CD8-positive, alpha-beta memory T cell (primary cell): Measurements from ENCODE around the gene EMC6. TPM values are rescaled to one million over a fixed set of nuclear protein-coding genes. Genes with fewer than 3 reads are reported as not detected.

ENCODE experiments used
- CTCF ChIA-PET: fragments of 350-600 bp; sonication (Branson Sonifier 250); formaldehyde crosslinking; loops from one replicate; lab custom pipeline; 2021; ENCODE audit warnings: antibody characterized with exemption; lab: Charles Lee
- POLR2A ChIA-PET: fragments of 350-600 bp; sonication (Branson Sonifier 250); formaldehyde crosslinking; loops from one replicate; lab custom pipeline; 2021; ENCODE audit warnings: antibody characterized with exemption; lab: Charles Lee
- DNase-seq, 5 donors: peaks; one replicate each; pipeline versions ENCODE4 v3.0.0 to v3.0.0-alpha.2; 2020 to 2022; ENCODE audit warnings: mixed read lengths in 1 of 5
- H3K27ac ChIP-seq: one replicate; pipeline ENCODE4 v1.7.0; 2013; ENCODE audit warnings: low read depth, mild to moderate bottlenecking, low read length, moderate library complexity
- H3K27me3 ChIP-seq: 2 replicates; pipeline ENCODE4 v1.7.0; 2013; ENCODE audit warnings: low read length, mild to moderate bottlenecking; ENCODE audit not compliant: insufficient read depth, poor library complexity, severe bottlenecking
- H3K36me3 ChIP-seq: 2 replicates; pipeline ENCODE4 v1.7.0; 2013; ENCODE audit warnings: mild to moderate bottlenecking, low read length, moderate library complexity; ENCODE audit not compliant: insufficient read depth
- H3K4me1 ChIP-seq: 2 replicates; pipeline ENCODE4 v1.7.0; 2013; ENCODE audit warnings: mild to moderate bottlenecking, low read length, moderate library complexity; ENCODE audit not compliant: insufficient read depth
- H3K4me3 ChIP-seq: 2 replicates; pipeline ENCODE4 v1.7.0; 2013; ENCODE audit warnings: mild to moderate bottlenecking, low read length
- H3K9me3 ChIP-seq: 2 replicates; pipeline ENCODE4 v1.7.0; 2013; ENCODE audit warnings: mild to moderate bottlenecking, low read length
- H3K27ac Mint-ChIP-seq, 8 donors: one replicate each; pipeline ENCODE4 v1.8.0; 2020 to 2021; ENCODE audit warnings: mixed read lengths in 8 of 8, mild to moderate bottlenecking in 6 of 8, inconsistent platforms in 3 of 8, moderate library complexity in 3 of 8
- H3K27me3 Mint-ChIP-seq, 2 donors: one replicate each; pipeline ENCODE4 v1.8.0; 2020 to 2021; ENCODE audit warnings: mixed read lengths in 2 of 2, mild to moderate bottlenecking in 1 of 2, moderate library complexity in 1 of 2
- H3K36me3 Mint-ChIP-seq, 3 donors: one replicate each; pipeline ENCODE4 v1.8.0; 2020 to 2021; ENCODE audit warnings: mixed read lengths in 3 of 3, inconsistent platforms in 1 of 3, mild to moderate bottlenecking in 1 of 3
- H3K4me1 Mint-ChIP-seq, 3 donors: one replicate each; pipeline ENCODE4 v1.8.0; 2020 to 2021; ENCODE audit warnings: mixed read lengths in 3 of 3, inconsistent platforms in 1 of 3, mild to moderate bottlenecking in 1 of 3
- H3K4me3 Mint-ChIP-seq, 7 donors: one replicate each; pipeline ENCODE4 v1.8.0; 2020 to 2021; ENCODE audit warnings: mixed read lengths in 7 of 7, mild to moderate bottlenecking in 6 of 7, moderate library complexity in 4 of 7, inconsistent platforms in 2 of 7
- H3K9me3 Mint-ChIP-seq, 5 donors: one replicate each; pipeline ENCODE4 v1.8.0; 2020 to 2022; ENCODE audit warnings: mixed read lengths in 5 of 5, mild to moderate bottlenecking in 3 of 5, moderate library complexity in 2 of 5, inconsistent platforms in 1 of 5
- polyA plus RNA-seq: library from polyadenylated mRNA; unstranded; fragments of 300-500 nt; fragmentation: Illumina TruSeq; gene quantifications from one replicate; pipeline ENCODE4 v1.2.3, GENCODE V29; 2021
- total RNA-seq, 2 experiments: library from RNA; stranded (reverse); gene quantifications; one replicate each; pipeline ENCODE4 v1.2.3, GENCODE V29; 2021

The EMC6 gene
- total RNA-seq (100 to 1,000 TPM in 1 of 2 experiments, 10 to 100 TPM in 1; 95.1 to 103 TPM), polyA plus RNA-seq (119 TPM)

GRCh38 chr17:3668279-3669084 is at the start of gene EMC6, which contains the start of gene TAX1BP3:
Gene EMC6 (plus strand): TSS chr17:3668812. CDS start chr17:3669147, 335 bp downstream.
Gene TAX1BP3 (minus strand): TSS chr17:3668578. CDS start chr17:3668526, 52 bp downstream.
- ChIA-PET CTCF (interaction anchor here (0.7 kb wide), 1 partner anchor 14 kb away, joined by 3 read pairs; no protein-coding TSS in a partner anchor), POLR2A (interaction anchor here (1.0 to 1.3 kb wide), 2 partner anchors 32 to 43 kb away, joined by 3 to 5 read pairs; partner anchors contain the start of genes CTNS and SHPK)
- H3K4me3 ChIP-seq, result peak within 1 kb of the TSS; percentile 85

GRCh38 chr17:3621146-3621720 is 47.4 kb upstream of the EMC6 start:
- no peak overlapping the region for H3K4me3 ChIP-seq
- no peak for DNase-seq
- ChIA-PET POLR2A (interaction anchor here (0.6 kb wide), 1 partner anchor 1098 kb away, joined by 3 read pairs; no protein-coding TSS in a partner anchor), CTCF (no interaction called here)
- no peaks in the 10 kb centered on the region for H3K9me3 Mint-ChIP-seq
- H3K27me3 Mint-ChIP-seq, result no peaks in the 10 kb centered on the region
- no peak overlapping the region for H3K27ac ChIP-seq
- no peaks in the 10 kb centered on the region for H3K9me3 ChIP-seq
- H3K4me3 Mint-ChIP-seq, result no peak overlapping the region
- peaks cover 17% of the 10 kb centered on the region for H3K36me3 ChIP-seq
- no peak overlapping the region for H3K27ac Mint-ChIP-seq
- peaks cover 26 to 69% (median 29%) of the 10 kb centered on the region in 3 donors for H3K36me3 Mint-ChIP-seq
- no peaks in the 10 kb centered on the region for H3K4me1 ChIP-seq
- no peaks in the 10 kb centered on the region for H3K4me1 Mint-ChIP-seq
- no peaks in the 10 kb centered on the region for H3K27me3 ChIP-seq

More at GRCh38 chr17:3668279-3669084, at the start of gene EMC6, which contains the start of gene TAX1BP3:
- no peaks in the 10 kb centered on the region for H3K27me3 ChIP-seq
- Mint-ChIP-seq H3K27ac (peak within 1 kb of the TSS; percentile 74 to 96 (median 86)), H3K4me3 (peak within 1 kb of the TSS; percentile 90 to 98 (median 92)), H3K27me3 (no peaks in the 10 kb centered on the region), H3K4me1 (peaks cover 21 to 32% (median 25%) of the 10 kb centered on the region in 3 donors), H3K9me3 (no peaks in the 10 kb centered on the region), H3K36me3 (peaks cover 0 to 27% (median 0%) of the 10 kb centered on the region in 3 donors)
- peak; percentile 98 to 100 (median 99) for DNase-seq
- no peaks in the 10 kb centered on the region for H3K36me3 ChIP-seq
- peak within 1 kb of the TSS; percentile 55 for H3K27ac ChIP-seq
- peaks cover 20% of the 10 kb centered on the region for H3K4me1 ChIP-seq
- H3K9me3 ChIP-seq, result no peaks in the 10 kb centered on the region

- no peaks in the 10 kb centered on the region for H3K4me1 Mint-ChIP-seq
- H3K36me3 ChIP-seq, result peaks cover 26% of the 10 kb centered on the region
- H3K27ac ChIP-seq, result no peak overlapping the region
- no peak for DNase-seq
- H3K9me3 ChIP-seq, result no peaks in the 10 kb centered on the region
- ChIA-PET CTCF (interaction anchor here (1.2 kb wide), 1 partner anchor 9 kb away, joined by 3 read pairs; no protein-coding TSS in a partner anchor), POLR2A (no interaction called here)
- no peak overlapping the region for H3K4me3 Mint-ChIP-seq
- H3K27me3 ChIP-seq, result no peaks in the 10 kb centered on the region
- H3K27ac Mint-ChIP-seq, result no peak overlapping the region
- peaks cover 23 to 68% (median 30%) of the 10 kb centered on the region in 3 donors for H3K36me3 Mint-ChIP-seq
- H3K4me3 ChIP-seq, result no peak overlapping the region
- H3K9me3 Mint-ChIP-seq, result no peaks in the 10 kb centered on the region
- H3K4me1 ChIP-seq, result no peaks in the 10 kb centered on the region
- no peaks in the 10 kb centered on the region for H3K27me3 Mint-ChIP-seq
Measured at GRCh38 chr17:3622977-3623594, 45.5 kb upstream of the EMC6 start.

GRCh38 chr17:3626831-3627768 is 41.5 kb upstream of the EMC6 start:
- Histone ChIP-seq H3K27me3 (no peaks in the 10 kb centered on the region), H3K27ac (no peak overlapping the region), H3K36me3 (peaks cover 22% of the 10 kb centered on the region), H3K4me1 (no peaks in the 10 kb centered on the region), H3K4me3 (no peak overlapping the region), H3K9me3 (no peaks in the 10 kb centered on the region)
- Mint-ChIP-seq H3K4me1 (peaks cover under 1 to 1% (median under 1%) of the 10 kb centered on the region in 3 donors), H3K27me3 (no peaks in the 10 kb centered on the region), H3K9me3 (no peaks in the 10 kb centered on the region), H3K27ac (peak overlapping the region in 1 of 8 donors; percentile 52), H3K36me3 (peaks cover 11 to 61% (median 25%) of the 10 kb centered on the region in 3 donors), H3K4me3 (no peak overlapping the region)
- no peak for DNase-seq
- CTCF ChIA-PET, result interaction anchor here (1.4 kb wide), 1 partner anchor 9 kb away, joined by 4 read pairs; the partner anchor contains the start of genes CTNS and SHPK
- POLR2A ChIA-PET, result interaction anchor here (1.2 kb wide), 1 partner anchor 9 kb away, joined by 3 read pairs; the partner anchor contains the start of gene SHPK

- peaks cover 6 to 7% (median 6%) of the 10 kb centered on the region in 3 donors for H3K4me1 Mint-ChIP-seq
- POLR2A ChIA-PET, result no interaction called here
Measured at GRCh38 chr17:3627769-3628167, 40.8 kb upstream of the EMC6 start.

GRCh38 chr17:3630781-3631180 is 37.8 kb upstream of the EMC6 start:
- H3K4me3 Mint-ChIP-seq, result no peak overlapping the region
- H3K9me3 Mint-ChIP-seq, result no peaks in the 10 kb centered on the region
- peaks cover 9% of the 10 kb centered on the region for H3K36me3 ChIP-seq
- H3K9me3 ChIP-seq, result no peaks in the 10 kb centered on the region
- peaks cover 14 to 24% (median 14%) of the 10 kb centered on the region in 3 donors for H3K4me1 Mint-ChIP-seq
- H3K4me3 ChIP-seq, result no peak overlapping the region
- H3K4me1 ChIP-seq, result no peaks in the 10 kb centered on the region
- no peak overlapping the region for H3K27ac Mint-ChIP-seq
- H3K36me3 Mint-ChIP-seq, result peaks cover 7 to 44% (median 21%) of the 10 kb centered on the region in 3 donors
- no peaks in the 10 kb centered on the region for H3K27me3 ChIP-seq
- H3K27ac ChIP-seq, result no peak overlapping the region
- ChIA-PET POLR2A (no interaction called here), CTCF (no interaction called here)
- DNase-seq, result no peak
- no peaks in the 10 kb centered on the region for H3K27me3 Mint-ChIP-seq

More at GRCh38 chr17:3627769-3628167, 40.8 kb upstream of the EMC6 start:
- DNase-seq, result no peak
- H3K9me3 ChIP-seq, result no peaks in the 10 kb centered on the region
- peaks cover 11 to 64% (median 25%) of the 10 kb centered on the region in 3 donors for H3K36me3 Mint-ChIP-seq
- CTCF ChIA-PET, result interaction anchor here (1.4 kb wide), 1 partner anchor 9 kb away, joined by 4 read pairs; the partner anchor contains the start of genes CTNS and SHPK
- no peak overlapping the region for H3K27ac Mint-ChIP-seq
- no peaks in the 10 kb centered on the region for H3K4me1 ChIP-seq
- no peaks in the 10 kb centered on the region for H3K27me3 Mint-ChIP-seq
- H3K27me3 ChIP-seq, result no peaks in the 10 kb centered on the region
- no peak overlapping the region for H3K4me3 Mint-ChIP-seq
- no peak overlapping the region for H3K4me3 ChIP-seq
- peaks cover 22% of the 10 kb centered on the region for H3K36me3 ChIP-seq
- H3K27ac ChIP-seq, result no peak overlapping the region
- H3K9me3 Mint-ChIP-seq, result no peaks in the 10 kb centered on the region

GRCh38 chr17:3632287-3632686 is 36.3 kb upstream of the EMC6 start:
- Histone ChIP-seq H3K4me1 (no peaks in the 10 kb centered on the region), H3K36me3 (peaks cover 4% of the 10 kb centered on the region), H3K27ac (no peak overlapping the region), H3K27me3 (no peaks in the 10 kb centered on the region), H3K9me3 (no peaks in the 10 kb centered on the region), H3K4me3 (no peak overlapping the region)
- peaks cover 1 to 37% (median 13%) of the 10 kb centered on the region in 3 donors for H3K36me3 Mint-ChIP-seq
- peaks cover 18 to 28% (median 18%) of the 10 kb centered on the region in 3 donors for H3K4me1 Mint-ChIP-seq
- H3K27me3 Mint-ChIP-seq, result no peaks in the 10 kb centered on the region
- H3K4me3 Mint-ChIP-seq, result peak overlapping the region in 1 of 7 donors; percentile 52
- POLR2A ChIA-PET, result no interaction called here
- CTCF ChIA-PET, result interaction anchor here (0.8 to 0.9 kb wide), 2 partner anchors 10 to 13 kb away, joined by 3 read pairs; no protein-coding TSS in a partner anchor
- no peak for DNase-seq
- no peaks in the 10 kb centered on the region for H3K9me3 Mint-ChIP-seq
- H3K27ac Mint-ChIP-seq, result peak overlapping the region in 1 of 8 donors; percentile 23
